Measurements from ENCODE around the gene PLXNB1. TPM values are rescaled to one million over a fixed set of nuclear protein-coding genes. Genes with fewer than 3 reads are reported as not detected.

Gene PLXNB1
- total RNA-seq, 1 donor from 2014 or later: 1.6 TPM

GRCh38 chr3:48434591-48435222 is 4.8 kb upstream of the PLXNB1 start:
- intact Hi-C loops (cut with micrococcal nuclease): no loop called here

GRCh38 chr3:48433472-48434118 is 3.7 kb upstream of the PLXNB1 start:
- intact Hi-C loops (cut with micrococcal nuclease): no loop called here

GRCh38 chr3:48432411-48433371 is 2.8 kb upstream of the PLXNB1 start:
- intact Hi-C loops (cut with micrococcal nuclease): no loop called here

GRCh38 chr3:48431224-48432029 is 1.5 kb upstream of the PLXNB1 start:
- intact Hi-C loops (cut with micrococcal nuclease): no loop called here

- intact Hi-C loops (cut with micrococcal nuclease): no loop called here
These were observed 819 bp upstream of the PLXNB1 start for GRCh38 chr3:48430708-48431101.

GRCh38 chr3:48429317-48429959 is 448 bp downstream of the PLXNB1 start:
- intact Hi-C loops (cut with micrococcal nuclease): no loop called here

GRCh38 chr3:48428572-48429316 is 1.1 kb downstream of the PLXNB1 start:
- intact Hi-C loops (cut with micrococcal nuclease): no loop called here

GRCh38 chr3:48428088-48428571 is 1.8 kb downstream of the PLXNB1 start:
- intact Hi-C loops (cut with micrococcal nuclease): no loop called here

- intact Hi-C loops (cut with micrococcal nuclease): no loop called here
These were observed 2.3 kb downstream of the PLXNB1 start for GRCh38 chr3:48427630-48427962.

- intact Hi-C loops (cut with micrococcal nuclease): no loop called here
These were observed 2.8 kb downstream of the PLXNB1 start for GRCh38 chr3:48426944-48427629.

- intact Hi-C loops (cut with micrococcal nuclease): no loop called here
These were observed 3.4 kb downstream of the PLXNB1 start for GRCh38 chr3:48426401-48426909.

- intact Hi-C loops (cut with micrococcal nuclease): no loop called here
These were observed 4.5 kb downstream of the PLXNB1 start for GRCh38 chr3:48425281-48425812.

GRCh38 chr3:48423883-48424695 is 5.8 kb downstream of the PLXNB1 start:
- intact Hi-C loops (cut with micrococcal nuclease): no loop called here

GRCh38 chr3:48423241-48423882 is 6.5 kb downstream of the PLXNB1 start:
- intact Hi-C loops (cut with micrococcal nuclease): no loop called here

GRCh38 chr3:48422681-48423080 is 7.2 kb downstream of the PLXNB1 start:
- intact Hi-C loops (cut with micrococcal nuclease): no loop called here

GRCh38 chr3:48422272-48422671 is 7.6 kb downstream of the PLXNB1 start:
- intact Hi-C loops (cut with micrococcal nuclease): no loop called here

- intact Hi-C loops (cut with micrococcal nuclease): no loop called here
These were observed 9.3 kb downstream of the PLXNB1 start for GRCh38 chr3:48420561-48420960.

GRCh38 chr3:48419597-48419996 is 10.3 kb downstream of the PLXNB1 start:
- intact Hi-C loops (cut with micrococcal nuclease): no loop called here

Data from T-helper 2 cell treated with Interferon-gamma antibody and Interleukin-4, amounts not matched to agents 100 ng/mL and 5 ng/mL, for 36 hours (primary cell).